ENCODE measurements around the gene SETD4. TPM values are rescaled to one million over a fixed set of nuclear protein-coding genes. Genes with fewer than 3 reads are reported as not detected.

Gene SETD4
- total RNA-seq, 6 experiments from 2014 or later, result 5.0 to 10.4 (median 7.3) TPM

Small RNA genes within 50 kb of the gene (small RNA-seq; reads per million reads assigned to genes)
- 0 reads per million in 2 experiments for gene RNU6-992P

Other genes with a start within 250 kb of the SETD4 start
- 100 to 1,000 TPM in 4 of 6 experiments, 10 to 100 TPM in 2; 59.1 to 688 (median 211) TPM for gene CBR1, start 9.5 kb upstream of the SETD4 start, total RNA-seq
- gene CBR3, start 74.6 kb upstream of the SETD4 start, total RNA-seq, result 1 to 10 TPM in 2 of 6 experiments, under 1 TPM in 2, not detected in 2; 0.17 to 1.3 (median 0.74) TPM
- gene DOP1B, start 96.3 kb upstream of the SETD4 start, total RNA-seq, result 10 to 100 TPM in 5 of 6 experiments, 1 to 10 TPM in 1; 6.6 to 30.1 (median 20.9) TPM

All from right lobe of liver (tissue), 5 donors.